Ishikawa (cell line): ENCODE measurements around the gene PADI6.

Source experiments
- CREB1 ChIP-seq: IDR thresholded peaks from 2 replicates; pipeline ENCODE4 v1.6.1; 2012; ENCODE audit warnings: low read depth
- EGR1 ChIP-seq: IDR thresholded peaks from 2 replicates; pipeline ENCODE4 v1.6.1; 2012
- EP300 ChIP-seq: IDR thresholded peaks from 2 replicates; pipeline ENCODE4 v1.6.1; 2012; ENCODE audit warnings: borderline replicate concordance
- FOXM1 ChIP-seq: IDR thresholded peaks from 2 replicates; pipeline ENCODE4 v1.6.1; 2012; ENCODE audit warnings: low read depth, borderline replicate concordance
- RAD21 ChIP-seq: IDR thresholded peaks from 2 replicates; pipeline ENCODE4 v1.6.1; 2012; ENCODE audit warnings: low read depth
- TAF1 ChIP-seq: IDR thresholded peaks from 2 replicates; pipeline ENCODE4 v1.6.1; 2012; ENCODE audit warnings: low read depth, mild to moderate bottlenecking
- TCF12 ChIP-seq: IDR thresholded peaks from 2 replicates; pipeline ENCODE4 v1.6.1; 2012; ENCODE audit warnings: low read depth
- YY1 ChIP-seq: IDR thresholded peaks from 2 replicates; pipeline ENCODE4 v1.6.1; 2012; ENCODE audit warnings: low read depth
- ZBTB7A ChIP-seq: IDR thresholded peaks from 2 replicates; pipeline ENCODE4 v1.6.1; 2012; ENCODE audit warnings: low read depth
- TF ChIP-seq, protein P1 (sequence below): IDR thresholded peaks from 2 replicates; pipeline ENCODE4 v1.6.1; 2012
- TF ChIP-seq, protein P2 (sequence below): IDR thresholded peaks from 2 replicates; pipeline ENCODE4 v1.6.1; 2012; ENCODE audit warnings: low read depth, mild to moderate bottlenecking
- TF ChIP-seq, protein P3 (sequence below): IDR thresholded peaks from 2 replicates; pipeline ENCODE4 v1.6.1; 2012

DNA sequence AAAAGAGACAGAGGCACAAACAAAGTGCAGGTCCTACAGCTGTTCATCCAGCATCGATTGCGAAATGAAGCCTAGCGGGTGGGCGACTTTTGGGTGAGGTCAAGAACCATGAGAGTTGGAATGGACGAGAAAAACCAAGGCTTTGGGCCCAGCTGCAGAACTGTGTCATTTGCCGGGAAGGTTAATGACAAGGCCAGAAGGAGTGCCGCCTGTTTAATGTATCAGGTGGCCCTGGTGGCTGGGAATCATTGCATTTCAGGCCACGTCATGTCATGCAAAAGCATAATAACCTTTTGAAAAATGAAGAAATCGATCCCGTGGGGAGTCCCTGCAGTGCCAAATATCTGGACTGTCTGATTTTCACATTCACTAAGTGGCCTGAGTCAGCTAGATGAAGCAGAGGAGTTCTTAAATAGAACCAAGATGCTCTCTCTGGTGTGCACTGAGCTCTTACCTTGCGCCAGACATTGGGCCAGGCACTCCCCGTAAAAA, 75.6 kb downstream of the PADI6 start:
- TF ChIP-seq EP300 (no peak), RAD21 (no peak), TAF1 (no peak), TCF12 (no peak), YY1 (no peak), FOXM1 (no peak), ZBTB7A (no peak), EGR1 (no peak), CREB1 (no peak)
- TF ChIP-seq, protein P1, sequence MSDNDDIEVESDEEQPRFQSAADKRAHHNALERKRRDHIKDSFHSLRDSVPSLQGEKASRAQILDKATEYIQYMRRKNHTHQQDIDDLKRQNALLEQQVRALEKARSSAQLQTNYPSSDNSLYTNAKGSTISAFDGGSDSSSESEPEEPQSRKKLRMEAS, result no peak
- TF ChIP-seq, protein P2, sequence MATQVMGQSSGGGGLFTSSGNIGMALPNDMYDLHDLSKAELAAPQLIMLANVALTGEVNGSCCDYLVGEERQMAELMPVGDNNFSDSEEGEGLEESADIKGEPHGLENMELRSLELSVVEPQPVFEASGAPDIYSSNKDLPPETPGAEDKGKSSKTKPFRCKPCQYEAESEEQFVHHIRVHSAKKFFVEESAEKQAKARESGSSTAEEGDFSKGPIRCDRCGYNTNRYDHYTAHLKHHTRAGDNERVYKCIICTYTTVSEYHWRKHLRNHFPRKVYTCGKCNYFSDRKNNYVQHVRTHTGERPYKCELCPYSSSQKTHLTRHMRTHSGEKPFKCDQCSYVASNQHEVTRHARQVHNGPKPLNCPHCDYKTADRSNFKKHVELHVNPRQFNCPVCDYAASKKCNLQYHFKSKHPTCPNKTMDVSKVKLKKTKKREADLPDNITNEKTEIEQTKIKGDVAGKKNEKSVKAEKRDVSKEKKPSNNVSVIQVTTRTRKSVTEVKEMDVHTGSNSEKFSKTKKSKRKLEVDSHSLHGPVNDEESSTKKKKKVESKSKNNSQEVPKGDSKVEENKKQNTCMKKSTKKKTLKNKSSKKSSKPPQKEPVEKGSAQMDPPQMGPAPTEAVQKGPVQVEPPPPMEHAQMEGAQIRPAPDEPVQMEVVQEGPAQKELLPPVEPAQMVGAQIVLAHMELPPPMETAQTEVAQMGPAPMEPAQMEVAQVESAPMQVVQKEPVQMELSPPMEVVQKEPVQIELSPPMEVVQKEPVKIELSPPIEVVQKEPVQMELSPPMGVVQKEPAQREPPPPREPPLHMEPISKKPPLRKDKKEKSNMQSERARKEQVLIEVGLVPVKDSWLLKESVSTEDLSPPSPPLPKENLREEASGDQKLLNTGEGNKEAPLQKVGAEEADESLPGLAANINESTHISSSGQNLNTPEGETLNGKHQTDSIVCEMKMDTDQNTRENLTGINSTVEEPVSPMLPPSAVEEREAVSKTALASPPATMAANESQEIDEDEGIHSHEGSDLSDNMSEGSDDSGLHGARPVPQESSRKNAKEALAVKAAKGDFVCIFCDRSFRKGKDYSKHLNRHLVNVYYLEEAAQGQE, result no peak
- TF ChIP-seq, protein P3, sequence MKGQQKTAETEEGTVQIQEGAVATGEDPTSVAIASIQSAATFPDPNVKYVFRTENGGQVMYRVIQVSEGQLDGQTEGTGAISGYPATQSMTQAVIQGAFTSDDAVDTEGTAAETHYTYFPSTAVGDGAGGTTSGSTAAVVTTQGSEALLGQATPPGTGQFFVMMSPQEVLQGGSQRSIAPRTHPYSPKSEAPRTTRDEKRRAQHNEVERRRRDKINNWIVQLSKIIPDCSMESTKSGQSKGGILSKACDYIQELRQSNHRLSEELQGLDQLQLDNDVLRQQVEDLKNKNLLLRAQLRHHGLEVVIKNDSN, result no peak
